Liver (tissue), 9 donors: ENCODE results near the gene NFIB. TPM values are rescaled to one million over a fixed set of nuclear protein-coding genes. Genes with fewer than 3 reads are reported as not detected.

Source experiments
- DNase-seq: peaks from one replicate; pipeline ENCODE4 v3.0.0-alpha.2; 2017; ENCODE audit warnings: low spot score
- H3K27ac ChIP-seq, 2 donors: one replicate each; pipeline ENCODE4 v1.7.0; 2013; ENCODE audit warnings: inconsistent platforms in 2 of 2, low read length in 2 of 2, control low read depth in 1 of 2, low read depth in 1 of 2, mild to moderate bottlenecking in 1 of 2
- H3K27me3 ChIP-seq, 4 donors: one replicate each; pipeline versions ENCODE4 v1.6.1 to v1.7.0; 2013; ENCODE audit warnings: low read length in 3 of 4, inconsistent platforms in 1 of 4, mild to moderate bottlenecking in 1 of 4, moderate library complexity in 1 of 4; ENCODE audit not compliant: control insufficient read depth in 4 of 4, insufficient read depth in 4 of 4
- H3K36me3 ChIP-seq, 4 donors: one replicate each; pipeline versions ENCODE4 v1.6.1 to v1.7.0; 2013; ENCODE audit warnings: low read length in 3 of 4, mild to moderate bottlenecking in 3 of 4, low read depth in 1 of 4, moderate library complexity in 1 of 4; ENCODE audit not compliant: control insufficient read depth in 4 of 4, insufficient read depth in 3 of 4
- H3K4me1 ChIP-seq, 4 donors: one replicate each; pipeline versions ENCODE4 v1.6.1 to v1.7.0; 2013; ENCODE audit warnings: low read length in 3 of 4, mild to moderate bottlenecking in 3 of 4, moderate library complexity in 1 of 4; ENCODE audit not compliant: control insufficient read depth in 4 of 4, insufficient read depth in 4 of 4
- H3K4me3 ChIP-seq, 3 donors: one replicate each; pipeline versions ENCODE4 v1.6.1 to v1.7.0; 2013; ENCODE audit warnings: low read length in 3 of 3, control low read depth in 1 of 3, low read depth in 1 of 3, mild to moderate bottlenecking in 1 of 3
- H3K9ac ChIP-seq, 2 donors: one replicate each; pipeline ENCODE4 v1.7.0; 2013; ENCODE audit warnings: low read length in 2 of 2, mild to moderate bottlenecking in 2 of 2, moderate library complexity in 2 of 2, control low read depth in 1 of 2, low read depth in 1 of 2
- H3K9me3 ChIP-seq, 4 donors: one replicate each; pipeline versions ENCODE4 v1.6.1 to v1.7.0; 2013; ENCODE audit warnings: low read length in 3 of 4; ENCODE audit not compliant: control insufficient read depth in 4 of 4
- EGR1 ChIP-seq, 2 donors: IDR thresholded peaks; 2 replicates each; pipeline ENCODE4 v1.6.1; 2016 to 2018; ENCODE audit warnings: antibody characterized with exemption in 2 of 2, low read depth in 2 of 2
- GABPA ChIP-seq, 2 donors: IDR thresholded peaks in 1 of 2; conservative IDR thresholded peaks in 1 of 2; 2 replicates each; pipeline ENCODE4 v1.6.1; 2016; ENCODE audit warnings: antibody characterized with exemption in 2 of 2, mild to moderate bottlenecking in 1 of 2, moderate library complexity in 1 of 2
- HNF4A ChIP-seq, 2 donors: conservative IDR thresholded peaks; 2 replicates each; pipeline ENCODE4 v1.6.1; 2016; ENCODE audit warnings: antibody characterized with exemption in 2 of 2, mild to moderate bottlenecking in 2 of 2
- HNF4G ChIP-seq: IDR thresholded peaks from 2 replicates; pipeline ENCODE4 v1.6.1; 2016; ENCODE audit warnings: antibody characterized with exemption
- JUND ChIP-seq, 2 donors: IDR thresholded peaks; 2 replicates each; pipeline ENCODE4 v1.6.1; 2016; ENCODE audit warnings: antibody characterized with exemption in 2 of 2
- NR2F2 ChIP-seq: IDR thresholded peaks from 2 replicates; pipeline ENCODE4 v1.6.1; 2016; ENCODE audit warnings: antibody characterized with exemption
- RAD21 ChIP-seq, 2 donors: IDR thresholded peaks; 2 replicates each; pipeline ENCODE4 v1.6.1; 2016; ENCODE audit warnings: antibody characterized with exemption in 2 of 2, mild to moderate bottlenecking in 2 of 2
- RXRA ChIP-seq, 2 donors: IDR thresholded peaks; 2 replicates each; pipeline ENCODE4 v1.6.1; 2017 to 2018; ENCODE audit warnings: antibody characterized with exemption in 2 of 2, mild to moderate bottlenecking in 1 of 2
- SP1 ChIP-seq: IDR thresholded peaks from 2 replicates; pipeline ENCODE4 v1.6.1; 2018; ENCODE audit warnings: antibody characterized with exemption, mild to moderate bottlenecking
- TAF1 ChIP-seq: conservative IDR thresholded peaks from 2 replicates; pipeline ENCODE4 v1.6.1; 2016; ENCODE audit warnings: antibody characterized with exemption, mild to moderate bottlenecking
- YY1 ChIP-seq: IDR thresholded peaks from 2 replicates; pipeline ENCODE4 v1.6.1; 2016; ENCODE audit warnings: antibody characterized with exemption, mild to moderate bottlenecking
- WGBS: extraction: QIAGEN DNeasy Blood & Tissue Kit; methylation state at CpG from one replicate; pipeline ENCODE4 v1.1.7; 2013; 5-methylcytosine and 5-hydroxymethylcytosine counted together
- polyA plus RNA-seq, 2 donors: library from polyadenylated mRNA; stranded (reverse) in 1 of 2; unstranded in 1 of 2; fragments of 200-250 nt in 1 of 2; fragments of >200 nt in 1 of 2; fragmentation: Nextera tagmentation in 1 of 2; extraction: Ambion mirVana in 1 of 2; gene quantifications; one replicate each; pipeline versions ENCODE4 v1.2.1 to v1.2.3, GENCODE V29; 2013 to 2015
- total RNA-seq, 2 donors: library from RNA; depleted of rRNA; stranded (reverse); fragments of >200 nt; gene quantifications; one replicate each; pipeline ENCODE4 v1.2.3, GENCODE V29; 2014
- TF ChIP-seq, protein P1 (sequence below): IDR thresholded peaks from 2 replicates; pipeline ENCODE4 v1.6.1; 2016; ENCODE audit warnings: antibody characterized with exemption, mild to moderate bottlenecking
- TF ChIP-seq, protein P2 (sequence below): fragments of 150-350 bp; IDR thresholded peaks from 2 replicates; pipeline ENCODE4 v1.5.1; 2017; ENCODE audit warnings: improper control_type of control experiment, low read depth, low read length; ENCODE audit not compliant: missing input control
- TF ChIP-seq, protein P3 (sequence below): IDR thresholded peaks from 2 replicates; pipeline ENCODE4 v1.6.1; 2016; ENCODE audit warnings: antibody characterized with exemption
- donor health status: healthy.
- donor health status: healthy.
- donor health status: healthy.
- donor health status: healthy.
- donor health status: healthy.

The NFIB gene
- total and polyA plus RNA-seq, 4 donors: 3.2 to 23.2 (median 8.0) TPM

DNA sequence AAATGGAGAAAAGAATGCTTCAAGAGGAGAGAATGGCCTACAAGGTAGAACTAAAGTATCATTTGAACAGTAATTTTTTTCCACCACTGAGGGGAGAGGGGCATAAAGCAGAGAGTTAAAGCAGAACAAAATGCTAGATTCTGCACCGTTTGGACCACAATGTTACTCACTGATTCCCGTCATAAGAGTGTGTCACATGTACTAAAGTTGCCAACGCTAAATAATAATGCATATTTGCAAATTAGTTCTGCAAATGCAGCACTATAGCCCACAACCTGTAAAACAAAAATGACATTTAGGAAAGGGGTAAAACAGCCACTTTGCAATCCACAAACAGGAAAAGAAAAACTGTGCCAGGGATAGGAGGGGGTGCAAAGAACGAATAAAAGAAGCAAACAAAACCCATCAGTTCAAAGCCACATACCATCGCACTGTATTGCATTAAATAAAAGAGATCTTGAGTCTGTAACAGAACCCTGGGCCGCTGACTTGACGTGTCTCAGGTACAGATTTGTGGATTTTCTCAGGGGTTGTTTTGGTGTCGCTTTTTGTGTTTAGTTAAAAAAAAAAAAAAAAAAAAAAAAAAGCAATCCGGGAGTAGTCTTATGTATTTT lies 7.7 kb upstream of the NFIB start:
- Histone ChIP-seq H3K4me3 (peak overlapping the region; percentile 82 to 95 (median 88)), H3K27ac (peak overlapping the region; percentile 87 to 97), H3K9me3 (no peaks in the 10 kb centered on the region), H3K27me3 (no peaks in the 10 kb centered on the region), H3K4me1 (peaks cover 5 to 55% (median 47%) of the 10 kb centered on the region in 4 donors), H3K36me3 (no peaks in the 10 kb centered on the region), H3K9ac (peak overlapping the region; percentile 64 to 69)
- TF ChIP-seq EGR1 (IDR thresholded peaks at IDR 0.05; ENCODE audit: low read depth in 2 of 2) (no peak), SP1 (no peak), HNF4A (conservative IDR thresholded peaks at IDR 0.05) (no peak), JUND (IDR thresholded peaks at IDR 0.05) (no peak), TAF1 (no peak), RXRA (IDR thresholded peaks at IDR 0.05) (no peak), RAD21 (IDR thresholded peaks at IDR 0.05) (no peak), NR2F2 (no peak)
- TF ChIP-seq, protein P1, sequence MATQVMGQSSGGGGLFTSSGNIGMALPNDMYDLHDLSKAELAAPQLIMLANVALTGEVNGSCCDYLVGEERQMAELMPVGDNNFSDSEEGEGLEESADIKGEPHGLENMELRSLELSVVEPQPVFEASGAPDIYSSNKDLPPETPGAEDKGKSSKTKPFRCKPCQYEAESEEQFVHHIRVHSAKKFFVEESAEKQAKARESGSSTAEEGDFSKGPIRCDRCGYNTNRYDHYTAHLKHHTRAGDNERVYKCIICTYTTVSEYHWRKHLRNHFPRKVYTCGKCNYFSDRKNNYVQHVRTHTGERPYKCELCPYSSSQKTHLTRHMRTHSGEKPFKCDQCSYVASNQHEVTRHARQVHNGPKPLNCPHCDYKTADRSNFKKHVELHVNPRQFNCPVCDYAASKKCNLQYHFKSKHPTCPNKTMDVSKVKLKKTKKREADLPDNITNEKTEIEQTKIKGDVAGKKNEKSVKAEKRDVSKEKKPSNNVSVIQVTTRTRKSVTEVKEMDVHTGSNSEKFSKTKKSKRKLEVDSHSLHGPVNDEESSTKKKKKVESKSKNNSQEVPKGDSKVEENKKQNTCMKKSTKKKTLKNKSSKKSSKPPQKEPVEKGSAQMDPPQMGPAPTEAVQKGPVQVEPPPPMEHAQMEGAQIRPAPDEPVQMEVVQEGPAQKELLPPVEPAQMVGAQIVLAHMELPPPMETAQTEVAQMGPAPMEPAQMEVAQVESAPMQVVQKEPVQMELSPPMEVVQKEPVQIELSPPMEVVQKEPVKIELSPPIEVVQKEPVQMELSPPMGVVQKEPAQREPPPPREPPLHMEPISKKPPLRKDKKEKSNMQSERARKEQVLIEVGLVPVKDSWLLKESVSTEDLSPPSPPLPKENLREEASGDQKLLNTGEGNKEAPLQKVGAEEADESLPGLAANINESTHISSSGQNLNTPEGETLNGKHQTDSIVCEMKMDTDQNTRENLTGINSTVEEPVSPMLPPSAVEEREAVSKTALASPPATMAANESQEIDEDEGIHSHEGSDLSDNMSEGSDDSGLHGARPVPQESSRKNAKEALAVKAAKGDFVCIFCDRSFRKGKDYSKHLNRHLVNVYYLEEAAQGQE: no peak
- TF ChIP-seq, protein P2, sequence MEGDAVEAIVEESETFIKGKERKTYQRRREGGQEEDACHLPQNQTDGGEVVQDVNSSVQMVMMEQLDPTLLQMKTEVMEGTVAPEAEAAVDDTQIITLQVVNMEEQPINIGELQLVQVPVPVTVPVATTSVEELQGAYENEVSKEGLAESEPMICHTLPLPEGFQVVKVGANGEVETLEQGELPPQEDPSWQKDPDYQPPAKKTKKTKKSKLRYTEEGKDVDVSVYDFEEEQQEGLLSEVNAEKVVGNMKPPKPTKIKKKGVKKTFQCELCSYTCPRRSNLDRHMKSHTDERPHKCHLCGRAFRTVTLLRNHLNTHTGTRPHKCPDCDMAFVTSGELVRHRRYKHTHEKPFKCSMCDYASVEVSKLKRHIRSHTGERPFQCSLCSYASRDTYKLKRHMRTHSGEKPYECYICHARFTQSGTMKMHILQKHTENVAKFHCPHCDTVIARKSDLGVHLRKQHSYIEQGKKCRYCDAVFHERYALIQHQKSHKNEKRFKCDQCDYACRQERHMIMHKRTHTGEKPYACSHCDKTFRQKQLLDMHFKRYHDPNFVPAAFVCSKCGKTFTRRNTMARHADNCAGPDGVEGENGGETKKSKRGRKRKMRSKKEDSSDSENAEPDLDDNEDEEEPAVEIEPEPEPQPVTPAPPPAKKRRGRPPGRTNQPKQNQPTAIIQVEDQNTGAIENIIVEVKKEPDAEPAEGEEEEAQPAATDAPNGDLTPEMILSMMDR: no peak
- TF ChIP-seq, protein P3, sequence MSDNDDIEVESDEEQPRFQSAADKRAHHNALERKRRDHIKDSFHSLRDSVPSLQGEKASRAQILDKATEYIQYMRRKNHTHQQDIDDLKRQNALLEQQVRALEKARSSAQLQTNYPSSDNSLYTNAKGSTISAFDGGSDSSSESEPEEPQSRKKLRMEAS: no peak
- WGBS: 5% methylated on average over 9 of the region's 9 CpGs
- DNase-seq: no peak

- H3K4me3 ChIP-seq: peak overlapping the region in 1 of 3 donors; percentile 1
- peaks cover 5 to 65% (median 49%) of the 10 kb centered on the region in 4 donors for H3K4me1 ChIP-seq
- 15% methylated on average over 14 of the region's 14 CpGs for WGBS
- H3K9me3 ChIP-seq: no peaks in the 10 kb centered on the region
- peak overlapping the region in 1 of 2 donors; percentile 36 for H3K9ac ChIP-seq
- H3K27me3 ChIP-seq: no peaks in the 10 kb centered on the region
- no peak for DNase-seq
- H3K27ac ChIP-seq: peak overlapping the region; percentile 87 to 97
- no peaks in the 10 kb centered on the region for H3K36me3 ChIP-seq
- TF ChIP-seq YY1: peak; percentile 37
- peak; percentile 13 for TF ChIP-seq HNF4G
- no peak for TF ChIP-seq GABPA (IDR thresholded peaks at IDR 0.05 in 1 of 2, conservative IDR thresholded peaks at IDR 0.05 in 1 of 2)
- peak; percentile 62 to 72 for TF ChIP-seq HNF4A (conservative IDR thresholded peaks at IDR 0.05)
- TF ChIP-seq TAF1: no peak
- TF ChIP-seq JUND (IDR thresholded peaks at IDR 0.05): peak in 1 of 2 donors; percentile 36
- TF ChIP-seq, protein P3: peak; percentile 14
- TF ChIP-seq RXRA (IDR thresholded peaks at IDR 0.05): peak in 1 of 2 donors; percentile 58
- TF ChIP-seq NR2F2: peak; percentile 56
Measured at GRCh38 chr9:14320271-14321181, 6.6 kb upstream of the NFIB start.
